Muscle layer of duodenum (tissue), 2 donors: ENCODE results near the gene TAF10.

Experiments
- H3K27ac ChIP-seq: one replicate; pipeline ENCODE4 v1.7.0; 2013; ENCODE audit warnings: mild to moderate bottlenecking, low read length
- H3K27me3 ChIP-seq: one replicate; pipeline ENCODE4 v1.7.0; 2013; ENCODE audit warnings: low read depth, mild to moderate bottlenecking, control low read depth, low read length
- H3K36me3 ChIP-seq, 2 donors: one replicate each; pipeline ENCODE4 v1.7.0; 2013; ENCODE audit warnings: low read length in 2 of 2, control low read depth in 1 of 2, mild to moderate bottlenecking in 1 of 2; ENCODE audit not compliant: insufficient read depth in 2 of 2, control insufficient read depth in 1 of 2
- H3K4me1 ChIP-seq, 2 donors: one replicate each; pipeline ENCODE4 v1.7.0; 2013; ENCODE audit warnings: low read length in 2 of 2, mild to moderate bottlenecking in 2 of 2, control low read depth in 1 of 2, moderate library complexity in 1 of 2; ENCODE audit not compliant: insufficient read depth in 2 of 2, control insufficient read depth in 1 of 2
- H3K4me3 ChIP-seq, 2 donors: one replicate each; pipeline ENCODE4 v1.7.0; 2013; ENCODE audit warnings: low read length in 2 of 2, low read depth in 1 of 2, mild to moderate bottlenecking in 1 of 2
- H3K9me3 ChIP-seq, 2 donors: one replicate each; pipeline ENCODE4 v1.7.0; 2013; ENCODE audit warnings: low read length in 2 of 2, control low read depth in 1 of 2, mild to moderate bottlenecking in 1 of 2; ENCODE audit not compliant: control insufficient read depth in 1 of 2
- donor health status: healthy.

TAF10 gene

DNA sequence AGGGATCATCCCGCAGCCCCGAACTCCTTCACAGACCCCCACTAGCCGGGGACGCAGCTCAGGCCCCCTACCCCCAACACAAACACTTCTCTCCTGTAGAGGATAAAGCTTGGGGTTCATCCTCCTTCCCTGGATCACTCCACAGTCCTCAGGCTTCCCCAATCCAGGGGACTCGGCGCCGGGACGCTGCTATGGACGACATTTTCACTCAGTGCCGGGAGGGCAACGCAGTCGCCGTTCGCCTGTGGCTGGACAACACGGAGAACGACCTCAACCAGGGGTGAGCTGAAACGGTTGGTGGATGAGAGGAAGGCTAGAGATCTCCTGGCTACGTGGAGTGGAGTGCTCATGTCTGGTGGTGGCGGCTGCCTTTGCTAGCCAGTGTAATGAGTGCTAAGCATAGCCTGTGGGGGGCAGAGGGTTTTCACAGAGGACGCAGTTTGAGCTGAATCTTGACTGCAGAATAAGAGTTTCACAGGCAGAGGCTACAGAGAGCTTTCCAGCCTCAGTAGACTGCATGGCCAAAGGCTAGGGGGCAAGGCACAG is 7.9 kb downstream of the TAF10 start:
- Histone ChIP-seq H3K9me3 (no peaks in the 10 kb centered on the region), H3K4me1 (peaks cover 39 to 68% of the 10 kb centered on the region in 2 donors), H3K27ac (peak overlapping the region; percentile 98), H3K27me3 (no peaks in the 10 kb centered on the region), H3K36me3 (peaks cover 39 to 40% of the 10 kb centered on the region in 2 donors), H3K4me3 (peak overlapping the region; percentile 95 to 98)

DNA sequence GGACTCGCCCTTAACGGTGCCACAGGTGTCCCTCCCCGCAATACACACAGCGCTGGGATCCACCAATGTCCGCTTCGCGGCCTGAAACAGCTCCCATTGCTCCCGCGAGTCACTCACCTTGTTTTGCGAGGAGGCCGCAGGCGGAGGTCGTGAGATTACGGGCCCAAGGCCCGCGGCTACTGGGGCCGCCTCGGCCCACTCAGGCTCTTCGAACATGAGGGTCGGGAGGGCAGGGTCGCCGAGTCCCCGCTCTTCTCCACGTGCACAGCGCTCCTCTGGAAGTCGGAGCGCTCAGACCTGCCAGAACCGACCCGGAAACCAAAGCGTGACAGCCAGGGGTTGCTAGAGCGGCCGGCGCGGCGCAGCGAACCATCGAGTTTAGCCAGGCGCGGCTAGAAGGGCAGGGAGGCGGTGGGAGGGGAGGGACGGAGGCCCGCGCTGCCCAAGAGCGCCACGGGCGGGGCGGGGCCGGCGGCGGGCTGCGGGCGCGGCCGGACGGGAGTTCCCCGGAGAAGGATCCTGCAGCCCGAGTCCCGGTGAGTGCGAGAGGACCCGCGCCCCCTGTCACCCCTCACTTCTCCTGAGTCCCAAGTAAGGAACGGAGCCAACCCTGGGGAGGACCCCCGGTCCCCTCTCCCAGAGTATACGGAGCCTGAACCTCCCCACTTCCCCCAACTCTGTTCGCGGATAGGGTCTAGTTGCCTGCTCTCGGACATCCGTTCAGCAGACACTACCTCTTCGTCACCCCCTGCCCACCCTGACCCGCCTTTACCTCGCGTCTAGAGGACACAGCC is 8.5 kb downstream of the TAF10 start, which contains the start of the genes ILK and RRP8:
ILK (plus strand) TSS at position 488 of the 794 bp plus-strand sequence. CDS start 498 bp downstream, outside the sequence.
RRP8 (minus strand) TSS at position 330 of the 794 bp plus-strand sequence; CDS start at position 216, 114 bp downstream.
- Histone ChIP-seq H3K9me3 (no peaks in the 10 kb centered on the region), H3K36me3 (peaks cover 38 to 39% of the 10 kb centered on the region in 2 donors), H3K4me1 (peaks cover 36 to 61% of the 10 kb centered on the region in 2 donors), H3K27ac (peak within 1 kb of the TSS; percentile 98), H3K4me3 (peak within 1 kb of the TSS; percentile 95 to 98), H3K27me3 (no peaks in the 10 kb centered on the region)

DNA sequence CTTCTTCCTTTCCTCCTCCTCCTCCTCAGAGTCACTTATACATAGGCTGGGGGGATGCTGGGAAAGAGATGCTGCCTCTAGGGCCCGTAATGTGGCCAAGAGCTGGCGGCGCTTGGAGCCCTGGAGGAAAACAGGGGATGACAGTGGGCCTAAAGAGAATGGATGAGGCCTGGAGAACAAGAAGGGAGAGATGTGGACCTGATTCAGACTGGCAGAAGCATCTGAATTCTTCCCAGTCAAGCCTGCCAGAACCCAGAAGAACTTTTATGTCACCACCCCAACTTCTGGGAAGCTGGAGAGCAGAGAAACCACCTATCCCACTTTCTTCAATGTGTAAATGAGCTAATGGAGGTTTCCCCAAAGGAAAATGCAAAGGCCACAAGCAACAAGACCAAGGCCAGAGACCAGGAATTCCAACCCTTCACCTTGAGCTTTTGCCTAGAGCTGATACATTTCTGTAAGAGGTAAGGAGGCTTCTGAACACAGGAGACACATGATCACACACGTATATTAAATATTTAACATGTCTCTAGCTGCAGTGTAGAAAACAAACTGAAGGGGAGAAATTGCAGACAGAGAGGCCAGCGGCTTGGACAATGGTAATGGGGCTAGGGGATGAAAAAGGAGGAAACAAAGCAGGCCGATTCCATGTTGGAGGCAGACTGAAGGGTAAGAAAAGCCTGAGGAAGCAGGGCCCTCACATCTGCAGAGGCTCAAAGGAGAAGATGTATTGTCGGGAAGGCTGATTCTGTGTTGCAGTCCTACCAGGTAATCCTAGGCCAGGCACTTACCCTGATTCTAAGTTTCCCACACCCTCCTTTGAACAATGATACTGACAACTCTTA is 9.7 kb downstream of the TAF10 start:
- Histone ChIP-seq H3K4me1 (peaks cover 25 to 55% of the 10 kb centered on the region in 2 donors), H3K4me3 (peak overlapping the region; percentile 95 to 98), H3K27ac (peak overlapping the region; percentile 94), H3K27me3 (no peaks in the 10 kb centered on the region), H3K9me3 (no peaks in the 10 kb centered on the region), H3K36me3 (peaks cover 32 to 33% of the 10 kb centered on the region in 2 donors)

DNA sequence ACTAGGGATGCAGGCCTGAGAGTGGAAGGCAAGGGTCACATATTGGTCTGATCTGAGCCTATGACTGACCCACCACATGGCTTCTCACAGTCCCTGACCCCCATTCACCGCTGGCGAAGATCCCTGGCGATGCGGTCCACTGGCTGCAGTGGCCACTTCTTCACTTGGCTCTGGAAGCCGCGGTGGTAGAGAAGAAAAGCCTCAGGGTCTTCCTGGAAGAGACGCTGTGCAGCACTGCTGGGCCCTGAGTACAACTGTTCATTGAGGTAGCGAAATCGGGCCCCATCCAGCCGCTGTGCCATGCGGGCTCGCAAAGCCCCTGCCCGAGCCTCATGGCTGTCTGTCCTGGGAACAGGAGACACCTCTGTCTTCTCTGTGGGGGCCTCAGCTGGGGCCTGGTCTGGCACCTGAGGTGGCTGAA is 11.0 kb downstream of the TAF10 start:
- Histone ChIP-seq H3K36me3 (peaks cover 32 to 39% of the 10 kb centered on the region in 2 donors), H3K27ac (no peak overlapping the region), H3K9me3 (no peaks in the 10 kb centered on the region), H3K4me3 (no peak overlapping the region), H3K27me3 (no peaks in the 10 kb centered on the region), H3K4me1 (peaks cover 16 to 53% of the 10 kb centered on the region in 2 donors)

DNA sequence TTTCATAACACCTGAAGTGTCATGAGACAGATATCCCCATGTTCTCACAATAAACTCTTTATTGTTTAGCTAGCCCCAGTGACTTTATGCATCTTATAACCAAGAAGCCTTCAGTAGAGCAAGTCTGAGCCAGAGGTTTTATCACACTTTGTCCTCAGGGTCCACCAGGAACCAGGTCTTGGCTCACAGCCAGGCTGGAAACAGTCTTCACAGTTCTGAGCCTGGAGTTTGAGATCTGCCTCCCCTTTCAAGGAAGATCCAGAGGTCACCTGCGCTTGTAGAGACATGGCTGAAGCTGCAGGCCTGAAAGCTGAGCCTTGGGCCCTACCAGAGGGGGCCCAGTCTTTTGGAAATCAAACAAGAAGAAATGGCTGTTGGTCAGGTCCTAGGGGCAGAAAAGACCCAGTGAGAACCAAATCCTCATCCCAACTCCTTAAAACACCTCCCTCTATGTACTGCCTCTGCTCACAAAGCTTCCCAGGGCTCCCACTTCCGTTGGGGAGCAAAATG is 12.1 kb downstream of the TAF10 start:
- no peaks in the 10 kb centered on the region for H3K27me3 ChIP-seq
- peaks cover 14 to 48% of the 10 kb centered on the region in 2 donors for H3K4me1 ChIP-seq
- no peak overlapping the region for H3K27ac ChIP-seq
- H3K36me3 ChIP-seq: peaks cover 32 to 44% of the 10 kb centered on the region in 2 donors
- H3K9me3 ChIP-seq: no peaks in the 10 kb centered on the region
- no peak overlapping the region for H3K4me3 ChIP-seq

DNA sequence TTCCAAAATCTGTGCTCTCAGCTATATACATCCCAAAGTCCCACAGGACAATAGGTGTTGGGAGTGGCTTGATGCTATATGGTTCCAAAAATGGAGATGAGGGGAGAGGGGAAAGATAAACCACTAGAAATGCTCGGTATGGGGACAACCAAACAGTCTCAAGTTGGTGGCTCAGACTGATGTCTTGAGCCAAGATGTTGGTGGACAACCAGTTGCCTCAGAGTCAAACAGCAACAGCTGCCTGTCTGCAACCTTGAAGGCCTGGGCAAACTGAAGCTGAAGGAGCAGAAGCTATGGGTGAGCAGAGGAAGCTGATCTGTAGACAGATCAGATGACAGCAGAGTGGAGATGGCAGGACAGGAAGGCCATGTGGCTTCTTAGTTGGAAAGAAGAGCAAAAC is 12.6 kb downstream of the TAF10 start:
- H3K4me3 ChIP-seq: no peak overlapping the region
- peaks cover 10 to 45% of the 10 kb centered on the region in 2 donors for H3K4me1 ChIP-seq
- H3K9me3 ChIP-seq: no peaks in the 10 kb centered on the region
- peaks cover 33 to 46% of the 10 kb centered on the region in 2 donors for H3K36me3 ChIP-seq
- no peak overlapping the region for H3K27ac ChIP-seq
- no peaks in the 10 kb centered on the region for H3K27me3 ChIP-seq

DNA sequence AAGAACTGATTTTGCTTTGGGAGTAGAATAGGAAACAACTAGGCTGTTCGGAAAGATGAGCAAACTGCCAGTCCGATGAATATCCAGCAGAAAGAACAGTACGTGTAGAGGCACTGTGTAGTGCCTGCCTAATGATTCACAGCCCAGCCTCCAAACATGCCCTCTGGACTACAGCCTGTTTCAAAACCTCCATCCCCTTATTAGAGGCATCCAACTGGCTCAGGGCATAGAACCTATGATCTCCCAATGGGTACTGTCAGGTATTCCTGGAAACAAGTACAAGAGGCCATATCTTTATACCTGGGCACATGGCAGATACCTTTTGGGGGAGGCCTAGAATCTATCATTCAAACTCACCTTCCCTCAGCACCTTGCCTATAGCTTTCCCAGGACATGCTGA is 13.5 kb downstream of the TAF10 start:
- peaks cover 10 to 45% of the 10 kb centered on the region in 2 donors for H3K4me1 ChIP-seq
- no peaks in the 10 kb centered on the region for H3K9me3 ChIP-seq
- H3K27me3 ChIP-seq: no peaks in the 10 kb centered on the region
- H3K36me3 ChIP-seq: peaks cover 38 to 53% of the 10 kb centered on the region in 2 donors
- no peak overlapping the region for H3K4me3 ChIP-seq
- no peak overlapping the region for H3K27ac ChIP-seq

DNA sequence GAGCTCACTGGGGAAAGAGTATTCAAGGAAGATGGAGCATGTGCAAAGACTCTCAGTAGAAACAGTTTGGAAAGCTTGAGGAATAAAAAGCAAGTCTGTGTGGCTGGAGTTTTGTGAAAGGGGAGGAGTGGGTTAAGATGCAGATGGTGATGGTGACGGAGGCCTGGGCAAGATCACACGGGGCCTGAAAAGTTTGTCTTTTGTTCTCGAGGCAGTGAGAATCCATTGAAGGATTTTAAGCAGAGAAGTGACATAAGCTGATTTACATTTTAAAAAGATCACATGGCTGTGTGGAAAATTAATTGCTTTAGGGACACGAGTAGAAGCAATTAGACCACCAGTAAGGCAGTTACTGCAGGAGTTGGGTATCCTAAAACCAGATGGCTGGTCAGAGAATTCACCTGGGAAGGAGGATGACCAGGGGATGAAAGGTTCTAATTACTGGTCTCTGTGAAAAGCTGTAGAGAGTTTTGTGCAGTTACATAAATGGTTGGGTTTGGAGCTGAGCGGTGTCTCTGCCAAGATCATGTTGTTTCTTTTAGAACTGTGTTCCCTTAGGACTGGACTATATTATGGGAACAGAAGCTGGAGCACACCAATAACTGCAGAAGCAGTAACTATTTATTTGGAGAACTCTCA is 15.7 kb downstream of the TAF10 start:
- H3K27ac ChIP-seq: peak overlapping the region; percentile 41
- no peaks in the 10 kb centered on the region for H3K27me3 ChIP-seq
- no peaks in the 10 kb centered on the region for H3K9me3 ChIP-seq
- H3K36me3 ChIP-seq: peaks cover 41 to 61% of the 10 kb centered on the region in 2 donors
- H3K4me1 ChIP-seq: peaks cover 0 to 28% of the 10 kb centered on the region in 2 donors
- no peak overlapping the region for H3K4me3 ChIP-seq

DNA sequence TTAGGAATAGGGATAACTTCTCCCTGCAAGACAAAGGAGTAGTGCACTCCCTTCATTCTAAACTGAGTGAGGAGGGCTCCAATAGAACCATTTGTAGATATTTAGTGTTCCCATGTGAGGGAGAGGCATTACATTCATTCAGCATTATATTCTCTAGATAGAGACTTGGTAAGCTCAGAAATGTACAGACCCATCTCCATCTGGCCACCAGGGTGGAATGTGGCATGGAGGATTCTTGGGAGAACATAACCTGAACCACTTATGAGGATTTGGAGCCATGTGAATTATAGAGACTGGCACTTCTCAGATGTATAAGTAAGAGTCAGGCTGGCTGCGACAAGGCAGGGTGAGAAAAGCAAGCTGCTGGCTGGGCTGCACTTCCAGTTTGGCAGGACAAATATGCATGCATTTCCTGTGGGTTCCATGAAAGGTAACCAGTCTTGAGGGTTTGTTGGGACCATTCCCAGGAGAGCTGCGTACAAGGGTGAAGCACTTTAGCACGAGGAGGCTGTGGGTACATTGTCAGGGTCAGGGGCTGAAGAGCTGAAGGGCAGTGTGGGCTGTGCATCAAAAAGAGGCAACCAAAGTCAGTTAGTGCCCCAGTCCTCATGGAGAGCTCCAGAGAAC is 17.8 kb downstream of the TAF10 start:
- H3K27ac ChIP-seq: no peak overlapping the region
- no peaks in the 10 kb centered on the region for H3K27me3 ChIP-seq
- H3K4me1 ChIP-seq: peaks cover 0 to 19% of the 10 kb centered on the region in 2 donors
- H3K4me3 ChIP-seq: no peak overlapping the region
- H3K36me3 ChIP-seq: peaks cover 20 to 43% of the 10 kb centered on the region in 2 donors
- no peaks in the 10 kb centered on the region for H3K9me3 ChIP-seq

DNA sequence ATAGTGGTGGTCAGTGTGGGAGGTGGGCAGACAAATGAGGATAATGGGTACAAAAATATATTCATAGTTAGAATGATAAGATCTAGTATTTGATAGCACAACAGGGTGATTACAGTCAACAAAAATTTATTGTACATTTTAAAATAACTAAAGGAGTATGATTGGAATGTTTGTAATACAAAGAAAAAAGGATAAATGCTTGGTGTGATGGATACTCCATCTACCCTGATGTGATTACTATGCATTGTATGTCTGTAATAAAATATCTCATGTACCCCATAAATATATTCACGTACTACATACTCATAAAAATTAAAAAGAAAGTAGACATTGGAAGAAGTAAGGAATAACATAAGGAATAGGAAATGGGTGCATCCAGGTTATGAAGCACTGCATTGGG is 24.0 kb downstream of the TAF10 start:
- Histone ChIP-seq H3K4me1 (peaks cover 0 to 19% of the 10 kb centered on the region in 2 donors), H3K4me3 (no peak overlapping the region), H3K9me3 (no peaks in the 10 kb centered on the region), H3K36me3 (peaks cover 6 to 9% of the 10 kb centered on the region in 2 donors), H3K27me3 (no peaks in the 10 kb centered on the region), H3K27ac (no peak overlapping the region)
